ENCODE data around the gene MMADHC.

The MMADHC gene

GRCh38 chr2:149543845-149544244 lies 43.7 kb downstream of the MMADHC start:
- Histone ChIP-seq H3K27ac (replicated peaks) (no peak overlapping the region), H3K27me3 (ENCODE audit: insufficient read depth, poor library complexity, severe bottlenecking) (no peaks in the 10 kb centered on the region), H3K4me3 (replicated peaks; ENCODE audit: insufficient read depth, low read length) (no peak overlapping the region)
- TF ChIP-seq POLR2AphosphoS5 (IDR thresholded peaks at IDR 0.05; ENCODE audit: low read depth) (no peak), REST (IDR thresholded peaks at IDR 0.05; ENCODE audit: insufficient replicate concordance, low read depth) (no peak), SPI1 (IDR thresholded peaks at IDR 0.05; ENCODE audit: borderline replicate concordance, low read depth) (no peak), GABPA (IDR thresholded peaks at IDR 0.05; ENCODE audit: low read depth) (no peak)
- TF ChIP-seq, protein P1, sequence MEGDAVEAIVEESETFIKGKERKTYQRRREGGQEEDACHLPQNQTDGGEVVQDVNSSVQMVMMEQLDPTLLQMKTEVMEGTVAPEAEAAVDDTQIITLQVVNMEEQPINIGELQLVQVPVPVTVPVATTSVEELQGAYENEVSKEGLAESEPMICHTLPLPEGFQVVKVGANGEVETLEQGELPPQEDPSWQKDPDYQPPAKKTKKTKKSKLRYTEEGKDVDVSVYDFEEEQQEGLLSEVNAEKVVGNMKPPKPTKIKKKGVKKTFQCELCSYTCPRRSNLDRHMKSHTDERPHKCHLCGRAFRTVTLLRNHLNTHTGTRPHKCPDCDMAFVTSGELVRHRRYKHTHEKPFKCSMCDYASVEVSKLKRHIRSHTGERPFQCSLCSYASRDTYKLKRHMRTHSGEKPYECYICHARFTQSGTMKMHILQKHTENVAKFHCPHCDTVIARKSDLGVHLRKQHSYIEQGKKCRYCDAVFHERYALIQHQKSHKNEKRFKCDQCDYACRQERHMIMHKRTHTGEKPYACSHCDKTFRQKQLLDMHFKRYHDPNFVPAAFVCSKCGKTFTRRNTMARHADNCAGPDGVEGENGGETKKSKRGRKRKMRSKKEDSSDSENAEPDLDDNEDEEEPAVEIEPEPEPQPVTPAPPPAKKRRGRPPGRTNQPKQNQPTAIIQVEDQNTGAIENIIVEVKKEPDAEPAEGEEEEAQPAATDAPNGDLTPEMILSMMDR (IDR thresholded peaks at IDR 0.05; ENCODE audit: insufficient read depth, low read length): no peak
- DNase-seq (ENCODE audit: low read depth in 1 of 2, low spot score in 1 of 2): no peak

DNA sequence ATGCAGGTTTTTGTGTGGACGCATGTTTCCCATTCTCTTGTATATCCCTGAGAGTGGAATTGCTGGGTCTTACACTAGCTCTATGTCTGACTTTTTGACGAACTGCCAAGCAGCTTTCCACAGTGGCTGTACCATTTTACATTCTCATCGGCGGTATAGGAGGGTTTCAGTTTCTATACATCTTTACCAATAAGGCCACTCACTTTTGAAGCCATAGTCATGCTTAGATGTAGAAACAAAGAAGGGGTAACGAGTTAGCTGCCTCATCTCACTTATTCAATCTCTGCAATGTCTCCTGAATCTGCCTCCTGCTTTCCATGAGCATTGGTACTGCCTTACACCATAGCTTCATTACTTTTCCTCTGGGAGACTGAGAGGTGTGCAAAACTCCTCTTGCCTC lies 47.4 kb downstream of the MMADHC start:
- TF ChIP-seq, protein P1 (IDR thresholded peaks at IDR 0.05; ENCODE audit: insufficient read depth, low read length): no peak
- TF ChIP-seq REST (IDR thresholded peaks at IDR 0.05; ENCODE audit: insufficient replicate concordance, low read depth) (no peak), POLR2AphosphoS5 (IDR thresholded peaks at IDR 0.05; ENCODE audit: low read depth) (no peak), SPI1 (IDR thresholded peaks at IDR 0.05; ENCODE audit: borderline replicate concordance, low read depth) (no peak), GABPA (IDR thresholded peaks at IDR 0.05; ENCODE audit: low read depth) (no peak)
- Histone ChIP-seq H3K4me3 (replicated peaks; ENCODE audit: insufficient read depth, low read length) (no peak overlapping the region), H3K27me3 (ENCODE audit: insufficient read depth, poor library complexity, severe bottlenecking) (no peaks in the 10 kb centered on the region)

GRCh38 chr2:149538138-149538833 lies 49.3 kb downstream of the MMADHC start:
- Histone ChIP-seq H3K27ac (replicated peaks) (no peak overlapping the region), H3K27me3 (ENCODE audit: insufficient read depth, poor library complexity, severe bottlenecking) (no peaks in the 10 kb centered on the region), H3K4me3 (replicated peaks; ENCODE audit: insufficient read depth, low read length) (no peak overlapping the region)
- DNase-seq (ENCODE audit: low read depth in 1 of 2, low spot score in 1 of 2): no peak
- TF ChIP-seq, protein P1 (IDR thresholded peaks at IDR 0.05; ENCODE audit: insufficient read depth, low read length): no peak

More for the DNA sequence above, 47.4 kb downstream of the MMADHC start:
- DNase-seq (ENCODE audit: low read depth in 1 of 2, low spot score in 1 of 2): no peak
- H3K27ac ChIP-seq (replicated peaks): no peak overlapping the region
